ENCODE data around the gene MRFAP1L1.

MRFAP1L1 gene

GRCh38 chr4:6730603-6731317 lies 21.1 kb upstream of the MRFAP1L1 start:
- Histone ChIP-seq H3K27me3 (ENCODE audit: control insufficient read depth in 3 of 3, insufficient read depth in 3 of 3, low read depth in 1 of 3, low read length in 3 of 3) (peaks cover 0 to 3% (median 0%) of the 10 kb centered on the region in 3 experiments), H3K23ac (ENCODE audit: low read depth, low read length, poor library complexity) (no peak overlapping the region), H3K18ac (ENCODE audit: low read length) (no peak overlapping the region), H3K4me1 (ENCODE audit: control insufficient read depth in 2 of 2, insufficient read depth in 1 of 2, low read depth in 1 of 2, low read length in 2 of 2) (peaks cover 9 to 22% of the 10 kb centered on the region in 2 donors), H3K14ac (ENCODE audit: low read length) (no peak overlapping the region), H4K91ac (ENCODE audit: low read depth, low read length, poor library complexity) (no peak overlapping the region), H3K79me1 (ENCODE audit: low read depth, low read length) (no peaks in the 10 kb centered on the region), H3K9me3 (replicated peaks in 1 of 2; ENCODE audit: control insufficient read depth in 2 of 2, insufficient read depth in 1 of 2, low read depth in 1 of 2, low read length in 2 of 2) (peaks cover 0 to 3% of the 10 kb centered on the region in 2 donors), H3K36me3 (replicated peaks in 1 of 2; ENCODE audit: control insufficient read depth in 2 of 2, insufficient read depth in 2 of 2, low read length in 2 of 2) (no peaks in the 10 kb centered on the region), H3K4me3 (ENCODE audit: low read length in 2 of 2) (no peak overlapping the region), H2BK15ac (ENCODE audit: low read length) (no peak overlapping the region), H2BK120ac (ENCODE audit: low read depth, low read length) (no peak overlapping the region), H2BK5ac (ENCODE audit: low read length) (no peak overlapping the region), H3K9ac (ENCODE audit: low read depth, low read length, poor library complexity) (no peak overlapping the region), H4K8ac (ENCODE audit: low read depth, low read length) (no peak overlapping the region), H2BK12ac (ENCODE audit: low read length) (no peak overlapping the region), H2AFZ (ENCODE audit: low read length) (peak overlapping the region; percentile 76), H3K4me2 (ENCODE audit: insufficient read depth, low read length, poor library complexity, severe bottlenecking) (no peak overlapping the region), H3K4ac (ENCODE audit: low read length) (no peak overlapping the region), H2AK5ac (ENCODE audit: low read depth, low read length) (no peak overlapping the region), H3K27ac (replicated peaks; ENCODE audit: low read length) (no peak overlapping the region)
- DNase-seq (ENCODE audit: low spot score) = no peak
- whole genome bisulfite sequencing, 2 donors (ENCODE audit: extremely low coverage in 2 of 2, insufficient read length in 2 of 2, insufficient replicate concordance in 1 of 2) = no CpG with 5 or more reads among the region's 20 CpGs

GRCh38 chr4:6728320-6729029 lies 18.8 kb upstream of the MRFAP1L1 start:
- H3K9me3 ChIP-seq (replicated peaks in 1 of 2; ENCODE audit: control insufficient read depth in 2 of 2, insufficient read depth in 1 of 2, low read depth in 1 of 2, low read length in 2 of 2) = peaks cover 0 to 3% of the 10 kb centered on the region in 2 donors
- H3K9ac ChIP-seq (ENCODE audit: low read depth, low read length, poor library complexity) = no peak overlapping the region
- no peak overlapping the region for H3K14ac ChIP-seq (ENCODE audit: low read length)
- H2BK15ac ChIP-seq (ENCODE audit: low read length) = no peak overlapping the region
- DNase-seq (ENCODE audit: low spot score) = no peak
- peaks cover 0 to 3% (median 0%) of the 10 kb centered on the region in 3 experiments for H3K27me3 ChIP-seq (ENCODE audit: control insufficient read depth in 3 of 3, insufficient read depth in 3 of 3, low read depth in 1 of 3, low read length in 3 of 3)
- H3K4me3 ChIP-seq (ENCODE audit: low read length in 2 of 2) = no peak overlapping the region
- H3K4ac ChIP-seq (ENCODE audit: low read length) = no peak overlapping the region
- peaks cover 3% of the 10 kb centered on the region for H3K79me1 ChIP-seq (ENCODE audit: low read depth, low read length)
- H2AK5ac ChIP-seq (ENCODE audit: low read depth, low read length) = peak overlapping the region; percentile 36
- H3K23ac ChIP-seq (ENCODE audit: low read depth, low read length, poor library complexity) = no peak overlapping the region
- peak overlapping the region; percentile 20 for H3K18ac ChIP-seq (ENCODE audit: low read length)
- H4K91ac ChIP-seq (ENCODE audit: low read depth, low read length, poor library complexity) = no peak overlapping the region
- H3K27ac ChIP-seq (replicated peaks; ENCODE audit: low read length) = no peak overlapping the region
- H2BK5ac ChIP-seq (ENCODE audit: low read length) = no peak overlapping the region
- H4K8ac ChIP-seq (ENCODE audit: low read depth, low read length) = no peak overlapping the region
- H2BK12ac ChIP-seq (ENCODE audit: low read length) = no peak overlapping the region
- no CpG with 5 or more reads among the region's 15 CpGs for WGBS, 2 donors (ENCODE audit: extremely low coverage in 2 of 2, insufficient read length in 2 of 2, insufficient replicate concordance in 1 of 2)
- no peaks in the 10 kb centered on the region for H3K36me3 ChIP-seq (replicated peaks in 1 of 2; ENCODE audit: control insufficient read depth in 2 of 2, insufficient read depth in 2 of 2, low read length in 2 of 2)
- H3K4me2 ChIP-seq (ENCODE audit: insufficient read depth, low read length, poor library complexity, severe bottlenecking) = no peak overlapping the region
- H2BK120ac ChIP-seq (ENCODE audit: low read depth, low read length) = peak overlapping the region; percentile 7
- peaks cover 15 to 32% of the 10 kb centered on the region in 2 donors for H3K4me1 ChIP-seq (ENCODE audit: control insufficient read depth in 2 of 2, insufficient read depth in 1 of 2, low read depth in 1 of 2, low read length in 2 of 2)
- H2AFZ ChIP-seq (ENCODE audit: low read length) = no peak overlapping the region

GRCh38 chr4:6727943-6728250 lies 18.2 kb upstream of the MRFAP1L1 start:
- Histone ChIP-seq H3K4me3 (ENCODE audit: low read length in 2 of 2) (peak overlapping the region in 1 of 2 donors; percentile 11), H2BK5ac (ENCODE audit: low read length) (no peak overlapping the region), H3K4ac (ENCODE audit: low read length) (no peak overlapping the region), H3K14ac (ENCODE audit: low read length) (no peak overlapping the region), H3K27ac (replicated peaks; ENCODE audit: low read length) (no peak overlapping the region), H3K9ac (ENCODE audit: low read depth, low read length, poor library complexity) (no peak overlapping the region), H4K91ac (ENCODE audit: low read depth, low read length, poor library complexity) (no peak overlapping the region), H3K4me2 (ENCODE audit: insufficient read depth, low read length, poor library complexity, severe bottlenecking) (no peak overlapping the region), H4K8ac (ENCODE audit: low read depth, low read length) (no peak overlapping the region), H3K79me1 (ENCODE audit: low read depth, low read length) (peaks cover 3% of the 10 kb centered on the region), H3K18ac (ENCODE audit: low read length) (no peak overlapping the region), H2BK15ac (ENCODE audit: low read length) (no peak overlapping the region), H2BK120ac (ENCODE audit: low read depth, low read length) (no peak overlapping the region), H2BK12ac (ENCODE audit: low read length) (no peak overlapping the region), H3K23ac (ENCODE audit: low read depth, low read length, poor library complexity) (no peak overlapping the region), H2AFZ (ENCODE audit: low read length) (peak overlapping the region; percentile 71), H2AK5ac (ENCODE audit: low read depth, low read length) (no peak overlapping the region), H3K4me1 (ENCODE audit: control insufficient read depth in 2 of 2, insufficient read depth in 1 of 2, low read depth in 1 of 2, low read length in 2 of 2) (peaks cover 15 to 32% of the 10 kb centered on the region in 2 donors), H3K9me3 (replicated peaks in 1 of 2; ENCODE audit: control insufficient read depth in 2 of 2, insufficient read depth in 1 of 2, low read depth in 1 of 2, low read length in 2 of 2) (peaks cover 0 to 3% of the 10 kb centered on the region in 2 donors), H3K27me3 (ENCODE audit: control insufficient read depth in 3 of 3, insufficient read depth in 3 of 3, low read depth in 1 of 3, low read length in 3 of 3) (peaks cover 0 to 3% (median 0%) of the 10 kb centered on the region in 3 experiments), H3K36me3 (replicated peaks in 1 of 2; ENCODE audit: control insufficient read depth in 2 of 2, insufficient read depth in 2 of 2, low read length in 2 of 2) (no peaks in the 10 kb centered on the region)
- WGBS, 2 donors (ENCODE audit: extremely low coverage in 2 of 2, insufficient read length in 2 of 2, insufficient replicate concordance in 1 of 2) = no CpG with 5 or more reads among the region's 3 CpGs
- no peak for DNase-seq (ENCODE audit: low spot score)
